ENCODE measurements around the gene PTBP1. TPM values are rescaled to one million over a fixed set of nuclear protein-coding genes. Genes with fewer than 3 reads are reported as not detected.

Gene PTBP1
- total RNA-seq, 2 donors from 2014 or later = 284 to 457 TPM

DNA sequence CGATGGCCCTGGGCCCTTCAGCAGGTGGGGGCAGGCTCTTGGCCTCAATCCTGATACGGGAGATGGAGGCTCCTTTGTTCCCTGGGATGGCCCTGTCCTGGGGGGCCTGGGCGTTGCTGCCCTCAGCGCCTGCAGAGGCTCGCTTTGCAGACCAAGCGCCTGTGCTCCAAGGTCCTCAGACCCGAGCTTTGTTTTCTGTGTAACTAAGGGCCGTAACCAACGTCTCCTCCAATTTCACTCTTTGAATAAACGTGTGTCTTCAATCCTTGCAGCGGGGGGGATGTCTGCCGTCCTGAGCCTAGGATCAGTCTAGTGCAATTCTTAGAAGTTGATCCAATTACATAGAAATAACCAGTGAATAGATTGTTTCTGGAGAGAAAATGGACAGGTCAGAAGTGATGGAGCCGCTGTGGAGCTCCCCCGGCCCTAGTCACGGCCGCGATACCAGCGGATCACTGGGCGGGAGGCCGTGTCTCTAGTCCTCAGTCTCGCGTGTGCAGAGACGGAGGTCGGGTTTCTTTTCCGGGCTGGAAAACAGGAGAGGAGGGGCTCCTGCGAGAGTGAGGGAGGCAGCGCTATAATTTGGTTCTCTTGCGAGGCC is 5.3 kb downstream of the PTBP1 start:
- no peak for DNase-seq
- H3K27me3 ChIP-seq = no peaks in the 10 kb centered on the region
- H3K9me3 ChIP-seq = no peaks in the 10 kb centered on the region
- H3K4me1 ChIP-seq = peaks cover 28% of the 10 kb centered on the region
- intact Hi-C loops (cut with DNase I) = no loop called here
- no peak overlapping the region for H3K27ac ChIP-seq
- TF ChIP-seq, protein P1, sequence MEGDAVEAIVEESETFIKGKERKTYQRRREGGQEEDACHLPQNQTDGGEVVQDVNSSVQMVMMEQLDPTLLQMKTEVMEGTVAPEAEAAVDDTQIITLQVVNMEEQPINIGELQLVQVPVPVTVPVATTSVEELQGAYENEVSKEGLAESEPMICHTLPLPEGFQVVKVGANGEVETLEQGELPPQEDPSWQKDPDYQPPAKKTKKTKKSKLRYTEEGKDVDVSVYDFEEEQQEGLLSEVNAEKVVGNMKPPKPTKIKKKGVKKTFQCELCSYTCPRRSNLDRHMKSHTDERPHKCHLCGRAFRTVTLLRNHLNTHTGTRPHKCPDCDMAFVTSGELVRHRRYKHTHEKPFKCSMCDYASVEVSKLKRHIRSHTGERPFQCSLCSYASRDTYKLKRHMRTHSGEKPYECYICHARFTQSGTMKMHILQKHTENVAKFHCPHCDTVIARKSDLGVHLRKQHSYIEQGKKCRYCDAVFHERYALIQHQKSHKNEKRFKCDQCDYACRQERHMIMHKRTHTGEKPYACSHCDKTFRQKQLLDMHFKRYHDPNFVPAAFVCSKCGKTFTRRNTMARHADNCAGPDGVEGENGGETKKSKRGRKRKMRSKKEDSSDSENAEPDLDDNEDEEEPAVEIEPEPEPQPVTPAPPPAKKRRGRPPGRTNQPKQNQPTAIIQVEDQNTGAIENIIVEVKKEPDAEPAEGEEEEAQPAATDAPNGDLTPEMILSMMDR (IDR thresholded peaks at IDR 0.05) = no peak
- H3K4me3 ChIP-seq = no peak overlapping the region
- peaks cover 41% of the 10 kb centered on the region for H3K36me3 ChIP-seq
- peak overlapping the region; percentile 14 to 76 for H3K9ac ChIP-seq (ENCODE audit: low read depth in 2 of 2, low read length in 2 of 2)

DNA sequence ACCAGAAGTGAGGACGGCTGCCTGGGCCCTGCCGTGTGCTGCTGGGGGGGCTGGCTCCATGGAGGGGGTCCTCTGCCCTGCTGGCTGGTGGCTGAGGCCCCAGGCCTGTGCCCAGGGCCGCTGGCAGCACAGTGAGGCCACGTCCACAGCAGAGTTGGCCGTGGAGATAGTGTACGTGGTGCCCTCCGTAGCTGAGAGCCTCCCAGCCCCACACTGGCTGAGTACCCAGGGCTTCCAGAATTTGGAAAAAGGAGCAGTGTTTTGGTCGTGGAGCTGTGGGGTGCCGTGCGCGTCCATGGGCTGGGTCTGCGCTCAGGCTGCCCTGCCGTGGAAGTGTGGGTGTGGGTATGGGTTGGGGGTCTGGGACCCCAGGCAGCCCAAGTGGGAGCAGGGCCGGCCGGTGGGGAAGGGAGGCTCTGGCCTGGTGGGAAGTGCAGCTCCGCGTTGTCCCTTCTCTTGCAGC is 5.9 kb downstream of the PTBP1 start:
- Histone ChIP-seq H3K9me3 (no peaks in the 10 kb centered on the region), H3K4me1 (peaks cover 28% of the 10 kb centered on the region), H3K9ac (ENCODE audit: low read depth in 2 of 2, low read length in 2 of 2) (no peak overlapping the region), H3K27ac (no peak overlapping the region), H3K36me3 (peaks cover 47% of the 10 kb centered on the region), H3K4me3 (no peak overlapping the region), H3K27me3 (no peaks in the 10 kb centered on the region)
- DNase-seq = no peak
- TF ChIP-seq, protein P1 (IDR thresholded peaks at IDR 0.05) = no peak
- intact Hi-C loops (cut with DNase I) = no loop called here

DNA sequence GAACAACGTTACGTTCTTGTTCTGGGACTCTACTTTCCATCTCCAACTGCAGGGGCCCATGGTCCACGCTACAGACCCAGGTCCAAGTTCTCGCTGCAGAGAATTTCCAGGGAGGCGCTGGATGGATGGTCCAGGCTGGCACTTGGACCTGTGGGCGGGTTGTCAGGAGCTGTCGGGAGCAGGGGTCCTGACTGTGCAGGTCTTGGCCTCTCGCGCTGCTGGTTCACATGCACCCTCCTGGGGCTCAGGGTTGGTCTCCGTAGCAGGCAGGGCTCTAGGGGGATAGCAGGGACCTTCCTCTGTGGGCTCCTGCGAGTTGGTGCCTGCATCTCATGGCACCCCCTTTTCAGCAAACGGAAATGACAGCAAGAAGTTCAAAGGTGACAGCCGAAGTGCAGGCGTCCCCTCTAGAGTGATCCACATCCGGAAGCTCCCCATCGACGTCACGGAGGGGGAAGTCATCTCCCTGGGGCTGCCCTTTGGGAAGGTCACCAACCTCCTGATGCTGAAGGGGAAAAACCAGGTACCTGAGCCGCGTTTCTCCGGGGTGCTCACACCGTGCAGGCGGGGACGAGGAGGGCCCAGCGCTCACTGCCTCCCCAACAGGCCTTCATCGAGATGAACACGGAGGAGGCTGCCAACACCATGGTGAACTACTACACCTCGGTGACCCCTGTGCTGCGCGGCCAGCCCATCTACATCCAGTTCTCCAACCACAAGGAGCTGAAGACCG is 6.6 kb downstream of the PTBP1 start:
- TF ChIP-seq, protein P1 (IDR thresholded peaks at IDR 0.05) = no peak
- H3K27ac ChIP-seq = no peak overlapping the region
- peak overlapping the region in 1 of 2 donors; percentile 24 for H3K9ac ChIP-seq (ENCODE audit: low read depth in 2 of 2, low read length in 2 of 2)
- no peaks in the 10 kb centered on the region for H3K9me3 ChIP-seq
- DNase-seq = no peak
- H3K4me3 ChIP-seq = no peak overlapping the region
- H3K36me3 ChIP-seq = peaks cover 53% of the 10 kb centered on the region
- intact Hi-C loops (cut with DNase I) = no loop called here
- H3K27me3 ChIP-seq = no peaks in the 10 kb centered on the region
- peaks cover 28% of the 10 kb centered on the region for H3K4me1 ChIP-seq

DNA sequence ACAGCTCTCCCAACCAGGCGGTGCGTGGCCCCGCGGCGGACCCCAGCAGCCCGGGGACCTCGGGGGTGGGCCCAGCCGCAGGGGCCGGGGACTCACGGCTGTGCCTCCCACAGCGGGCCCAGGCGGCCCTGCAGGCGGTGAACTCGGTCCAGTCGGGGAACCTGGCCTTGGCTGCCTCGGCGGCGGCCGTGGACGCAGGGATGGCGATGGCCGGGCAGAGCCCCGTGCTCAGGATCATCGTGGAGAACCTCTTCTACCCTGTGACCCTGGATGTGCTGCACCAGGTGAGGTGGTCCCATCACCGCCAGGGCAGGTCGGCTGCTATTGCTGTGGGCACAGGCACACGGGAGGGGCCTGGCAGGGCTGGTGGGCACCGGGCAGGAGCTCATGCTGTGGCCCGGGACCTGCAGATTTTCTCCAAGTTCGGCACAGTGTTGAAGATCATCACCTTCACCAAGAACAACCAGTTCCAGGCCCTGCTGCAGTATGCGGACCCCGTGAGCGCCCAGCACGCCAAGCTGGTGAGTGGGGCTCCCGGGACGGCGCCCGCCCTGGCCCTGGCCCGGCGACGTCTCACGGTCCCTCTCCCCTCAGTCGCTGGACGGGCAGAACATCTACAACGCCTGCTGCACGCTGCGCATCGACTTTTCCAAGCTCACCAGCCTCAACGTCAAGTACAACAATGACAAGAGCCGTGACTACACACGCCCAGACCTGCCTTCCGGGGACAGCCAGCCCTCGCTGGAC is 7.3 kb downstream of the PTBP1 start:
- H3K9me3 ChIP-seq = no peaks in the 10 kb centered on the region
- intact Hi-C loops (cut with DNase I) = no loop called here
- no peak overlapping the region for H3K27ac ChIP-seq
- TF ChIP-seq, protein P1 (IDR thresholded peaks at IDR 0.05) = no peak
- peaks cover 21% of the 10 kb centered on the region for H3K4me1 ChIP-seq
- H3K9ac ChIP-seq (ENCODE audit: low read depth in 2 of 2, low read length in 2 of 2) = no peak overlapping the region
- H3K36me3 ChIP-seq = peaks cover 60% of the 10 kb centered on the region
- no peak for DNase-seq
- H3K27me3 ChIP-seq = no peaks in the 10 kb centered on the region
- H3K4me3 ChIP-seq = no peak overlapping the region

DNA sequence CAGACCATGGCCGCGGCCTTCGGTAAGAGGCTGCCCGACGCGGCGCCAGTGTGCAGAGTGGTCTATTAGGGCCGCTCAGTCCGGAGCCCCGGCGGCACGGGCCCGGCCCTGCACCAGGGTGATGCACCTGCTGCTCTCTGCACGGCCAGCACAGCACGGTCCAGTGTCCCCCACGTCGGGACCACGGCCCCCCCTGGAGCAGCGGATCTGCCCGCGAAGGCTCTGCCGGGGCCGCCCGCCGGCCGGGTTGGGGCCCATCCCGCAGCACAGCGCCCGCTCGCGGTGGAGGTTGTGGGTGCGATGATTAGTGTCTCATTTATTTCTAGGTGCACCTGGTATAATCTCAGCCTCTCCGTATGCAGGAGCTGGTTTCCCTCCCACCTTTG is 7.9 kb downstream of the PTBP1 start:
- peak; percentile 18 for DNase-seq
- Histone ChIP-seq H3K9ac (ENCODE audit: low read depth in 2 of 2, low read length in 2 of 2) (peak overlapping the region in 1 of 2 donors; percentile 2), H3K4me1 (peaks cover 15% of the 10 kb centered on the region), H3K4me3 (no peak overlapping the region), H3K27me3 (no peaks in the 10 kb centered on the region), H3K36me3 (peaks cover 66% of the 10 kb centered on the region), H3K27ac (no peak overlapping the region), H3K9me3 (no peaks in the 10 kb centered on the region)
- TF ChIP-seq, protein P1 (IDR thresholded peaks at IDR 0.05) = no peak
- intact Hi-C loops (cut with DNase I) = no loop called here

Measured in colonic mucosa (tissue), 4 donors.